Adrenal gland (tissue), 12 donors: ENCODE results near the gene FUT1. TPM values are rescaled to one million over a fixed set of nuclear protein-coding genes. Genes with fewer than 3 reads are reported as not detected.
A peak's percentile ranks its signal among the peaks of the same experiment; 100 is the strongest.

Source experiments
- DNase-seq, 7 donors: peaks; one replicate each; pipeline ENCODE4 v3.0.0-alpha.2; 2019 to 2020
- H3K27ac ChIP-seq, 5 donors: fragments of 200-600 bp; sonication (generic) in 4 of 5; 1 replicate in 3 of 5; 2 replicates in 2 of 5; pipeline versions ENCODE4 v1.5.1 to v1.8.0; 2016 to 2020; ENCODE audit warnings: mild to moderate bottlenecking in 1 of 5
- H3K27me3 ChIP-seq: fragments of 200-600 bp; 2 replicates; pipeline ENCODE4 v1.8.0; 2021
- H3K36me3 ChIP-seq, 2 donors: fragments of 200-600 bp; replicated peaks in 1 of 2; 1 replicate in 1 of 2; 2 replicates in 1 of 2; pipeline versions ENCODE4 v1.5.1 to v1.8.0; 2018 to 2022
- H3K4me1 ChIP-seq, 2 donors: fragments of 200-600 bp; replicated peaks in 1 of 2; 1 replicate in 1 of 2; 2 replicates in 1 of 2; pipeline versions ENCODE4 v1.5.1 to v1.8.0; 2018 to 2021
- H3K4me3 ChIP-seq, 4 donors: fragments of 200-600 bp; sonication (generic) in 3 of 4; one replicate each; pipeline ENCODE4 v1.5.1; 2016 to 2018
- H3K9me3 ChIP-seq, 3 donors: fragments of 200-600 bp; sonication (generic) in 1 of 3; replicated peaks in 1 of 3; 1 replicate in 2 of 3; 2 replicates in 1 of 3; pipeline versions ENCODE4 v1.5.1 to v1.8.0; 2016 to 2021
- POLR2A ChIP-seq, 2 donors: fragments of 450-650 bp; IDR thresholded peaks; one replicate each; pipeline ENCODE4 v1.6.1; 2017; ENCODE audit warnings: antibody characterized with exemption in 2 of 2, mild to moderate bottlenecking in 2 of 2, moderate library complexity in 1 of 2
- WGBS, 4 donors: extraction: QIAGEN DNeasy Blood & Tissue Kit in 2 of 4; methylation state at CpG; one replicate each; pipeline versions ENCODE4 v1.1.5 to v1.1.7; 2013 to 2017; 5-methylcytosine and 5-hydroxymethylcytosine counted together
- intact Hi-C, 2 donors: fragments of 100-400 bp; cut with DNase I; formaldehyde crosslinking; loops; one replicate each; pipeline versions ENCODE4 v1.14.1 to v1.15.0; 2022 to 2023
- polyA plus RNA-seq, 3 donors: library from polyadenylated mRNA; stranded (reverse); fragments of 200-250 nt in 2 of 3; fragments of 350-450 nt in 1 of 3; fragmentation: Illumina TruSeq in 1 of 3; extraction: RNeasy Lipid Tissue Mini Kit (QIAGEN cat#74804) in 1 of 3; gene quantifications; one replicate each; pipeline ENCODE4 v1.2.3, GENCODE V29; 2013 to 2014
- total RNA-seq, 9 donors: library from RNA; depleted of rRNA in 4 of 9; stranded (reverse); fragments of >200 nt in 4 of 9; fragments of 120-200 nt in 1 of 9; fragmentation: NEBNext Ultra II Directional in 1 of 9; extraction: Animal tissue kit (Norgen Biotek cat#: 25700) in 1 of 9; gene quantifications; one replicate each; pipeline versions ENCODE4 v1.1.0 to v1.2.4, GENCODE V29; 2013 to 2023
- TF ChIP-seq, protein P1 (sequence below), 6 experiments: fragments of 450-650 bp in 4 of 6; fragments of 200-600 bp in 2 of 6; sonication (generic) in 1 of 6; IDR thresholded peaks; 1 replicate in 5 of 6; 2 replicates in 1 of 6; pipeline versions ENCODE4 v1.5.1 to v1.8.0; 2016 to 2021; ENCODE audit warnings: antibody characterized with exemption in 6 of 6, mild to moderate bottlenecking in 2 of 6, moderate library complexity in 1 of 6
- donor health status: healthy with polysubstance abuse.
- donor health status: Bipolar disorder and iron deficiency.
- donor health status: DM: yes; HTN: yes; CAD: no.
- donor health status: DM: no; HTN: no; CAD: no.
- donor health status: DM: no; HTN: no; CAD: no.
- donor health status: DM: yes; HTN: yes; CAD: no.

Gene FUT1
- total and polyA plus RNA-seq, 12 donors = 1.2 to 4.5 (median 2.0) TPM

DNA sequence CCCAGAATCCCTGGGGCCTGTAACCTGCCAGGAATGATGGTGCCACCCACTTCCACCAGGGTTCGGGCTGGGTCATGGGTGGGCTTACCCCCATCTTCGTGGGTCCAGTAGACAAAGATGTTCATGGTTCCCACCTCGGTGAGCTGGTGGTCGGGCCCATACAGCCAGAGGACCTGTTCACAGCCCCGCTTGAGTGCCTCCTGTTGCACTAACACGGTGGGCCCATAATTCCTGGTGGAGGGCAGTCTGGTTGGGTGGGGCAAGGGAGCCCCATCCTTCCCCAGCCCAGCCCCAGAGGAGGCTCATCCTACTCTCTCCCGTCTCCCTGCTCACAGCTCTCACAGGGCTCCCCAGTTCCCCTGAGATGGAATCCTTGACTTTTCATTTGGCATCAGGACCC, 44.7 kb upstream of the FUT1 start:
- Histone ChIP-seq H3K27ac (peak overlapping the region in 1 of 5 donors; percentile 87), H3K36me3 (no peaks in the 10 kb centered on the region), H3K4me1 (peaks cover 0 to 11% of the 10 kb centered on the region in 2 donors), H3K27me3 (no peaks in the 10 kb centered on the region), H3K4me3 (no peak overlapping the region), H3K9me3 (no peaks in the 10 kb centered on the region)
- intact Hi-C loops = loop anchor here in 1 of 2 donors (5.0 kb wide), 1 partner anchor 175 kb away; no protein-coding TSS in a partner anchor
- WGBS, 4 donors = 91 to 94% (median 93%) methylated on average over 7 of the region's 7 CpGs
- peak in 1 of 7 donors; percentile 22 for DNase-seq
- no peak for TF ChIP-seq POLR2A (IDR thresholded peaks at IDR 0.05)
- TF ChIP-seq, protein P1, sequence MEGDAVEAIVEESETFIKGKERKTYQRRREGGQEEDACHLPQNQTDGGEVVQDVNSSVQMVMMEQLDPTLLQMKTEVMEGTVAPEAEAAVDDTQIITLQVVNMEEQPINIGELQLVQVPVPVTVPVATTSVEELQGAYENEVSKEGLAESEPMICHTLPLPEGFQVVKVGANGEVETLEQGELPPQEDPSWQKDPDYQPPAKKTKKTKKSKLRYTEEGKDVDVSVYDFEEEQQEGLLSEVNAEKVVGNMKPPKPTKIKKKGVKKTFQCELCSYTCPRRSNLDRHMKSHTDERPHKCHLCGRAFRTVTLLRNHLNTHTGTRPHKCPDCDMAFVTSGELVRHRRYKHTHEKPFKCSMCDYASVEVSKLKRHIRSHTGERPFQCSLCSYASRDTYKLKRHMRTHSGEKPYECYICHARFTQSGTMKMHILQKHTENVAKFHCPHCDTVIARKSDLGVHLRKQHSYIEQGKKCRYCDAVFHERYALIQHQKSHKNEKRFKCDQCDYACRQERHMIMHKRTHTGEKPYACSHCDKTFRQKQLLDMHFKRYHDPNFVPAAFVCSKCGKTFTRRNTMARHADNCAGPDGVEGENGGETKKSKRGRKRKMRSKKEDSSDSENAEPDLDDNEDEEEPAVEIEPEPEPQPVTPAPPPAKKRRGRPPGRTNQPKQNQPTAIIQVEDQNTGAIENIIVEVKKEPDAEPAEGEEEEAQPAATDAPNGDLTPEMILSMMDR (IDR thresholded peaks at IDR 0.05) = no peak

DNA sequence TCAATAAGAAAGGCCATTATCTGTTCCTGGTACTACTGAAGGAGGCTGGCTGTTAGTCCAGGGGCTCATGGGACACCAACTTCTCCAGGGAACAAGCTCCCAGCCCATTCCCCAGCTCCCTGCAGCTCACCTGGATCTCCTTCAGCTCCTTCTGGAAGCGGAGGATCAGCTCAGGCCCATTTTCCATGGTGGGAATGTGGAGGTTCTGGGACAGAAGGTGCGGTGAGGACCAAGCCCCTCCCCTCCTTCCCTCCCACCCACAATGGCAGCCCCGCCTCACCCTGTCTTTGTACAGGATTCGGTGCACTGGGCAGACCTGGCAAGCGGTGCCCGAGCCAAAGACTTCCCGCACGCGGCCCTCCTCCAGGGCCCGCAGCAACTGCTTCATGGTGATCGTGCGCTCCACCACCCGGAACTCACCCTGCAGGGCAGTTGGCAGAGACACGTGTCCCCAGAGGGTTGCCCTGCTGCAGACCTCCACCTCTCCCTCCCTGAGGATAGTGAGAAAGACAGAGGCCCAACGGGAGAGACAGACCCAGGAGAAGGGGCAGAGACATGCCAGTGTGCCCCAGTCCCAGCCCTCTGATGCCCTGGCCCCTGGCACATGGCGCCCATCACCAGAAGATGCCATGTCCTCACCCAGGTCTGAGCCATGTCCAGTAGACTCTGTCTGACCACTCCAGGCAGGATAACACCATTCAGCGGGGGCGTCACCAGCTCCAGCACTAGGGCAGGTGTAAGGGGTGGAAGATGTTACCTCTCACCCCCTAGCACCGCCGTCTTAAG, 44.0 kb upstream of the FUT1 start:
- WGBS, 4 donors = 91 to 95% (median 93%) methylated on average over 6 to 20 of the region's 20 CpGs

DNA sequence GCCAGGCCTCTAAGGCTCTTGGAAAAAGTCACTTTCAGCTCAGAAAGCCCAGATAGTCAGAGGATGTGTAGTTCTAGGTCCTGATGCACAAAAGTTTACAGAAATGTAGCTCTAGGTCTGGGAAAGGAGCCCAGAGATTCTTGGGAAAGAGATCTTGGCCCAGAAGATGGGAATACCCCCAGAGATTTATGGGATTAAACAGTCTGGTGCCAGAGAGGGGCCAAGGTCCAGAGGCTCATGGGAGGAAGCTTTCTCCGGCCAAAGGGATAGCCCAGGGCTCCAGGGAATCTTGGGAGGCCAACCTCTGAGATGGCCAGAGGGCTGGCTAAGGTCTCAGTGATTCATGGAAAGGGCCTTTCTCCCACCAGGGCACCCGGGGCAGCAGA, 43.2 kb upstream of the FUT1 start:
- peak overlapping the region in 4 of 5 donors; percentile 55 to 93 (median 82) for H3K27ac ChIP-seq
- H3K4me1 ChIP-seq = peaks cover 0 to 11% of the 10 kb centered on the region in 2 donors
- H3K9me3 ChIP-seq = no peaks in the 10 kb centered on the region
- peak in 4 of 7 donors; percentile 46 to 79 (median 59) for DNase-seq
- H3K27me3 ChIP-seq = no peaks in the 10 kb centered on the region
- H3K4me3 ChIP-seq = no peak overlapping the region
- TF ChIP-seq, protein P1 (IDR thresholded peaks at IDR 0.05) = no peak
- TF ChIP-seq POLR2A (IDR thresholded peaks at IDR 0.05) = no peak
- intact Hi-C loops = loop anchor here (2.0 to 5.0 kb wide), 4 partner anchors 37 to 177 kb away; no protein-coding TSS in a partner anchor
- WGBS, 4 donors = 13 to 41% (median 32%) methylated on average over 1 to 2 of the region's 2 CpGs
- H3K36me3 ChIP-seq = no peaks in the 10 kb centered on the region

More for the DNA sequence above, 44.0 kb upstream of the FUT1 start:
- Histone ChIP-seq H3K4me3 (no peak overlapping the region), H3K27ac (peak overlapping the region in 4 of 5 donors; percentile 55 to 93 (median 82)), H3K36me3 (no peaks in the 10 kb centered on the region), H3K9me3 (no peaks in the 10 kb centered on the region), H3K4me1 (peaks cover 0 to 11% of the 10 kb centered on the region in 2 donors), H3K27me3 (no peaks in the 10 kb centered on the region)
- intact Hi-C loops = loop anchor here in 1 of 2 donors (5.0 kb wide), 1 partner anchor 176 kb away; no protein-coding TSS in a partner anchor
- DNase-seq = no peak
- TF ChIP-seq, protein P1 (IDR thresholded peaks at IDR 0.05) = no peak
- no peak for TF ChIP-seq POLR2A (IDR thresholded peaks at IDR 0.05)

DNA sequence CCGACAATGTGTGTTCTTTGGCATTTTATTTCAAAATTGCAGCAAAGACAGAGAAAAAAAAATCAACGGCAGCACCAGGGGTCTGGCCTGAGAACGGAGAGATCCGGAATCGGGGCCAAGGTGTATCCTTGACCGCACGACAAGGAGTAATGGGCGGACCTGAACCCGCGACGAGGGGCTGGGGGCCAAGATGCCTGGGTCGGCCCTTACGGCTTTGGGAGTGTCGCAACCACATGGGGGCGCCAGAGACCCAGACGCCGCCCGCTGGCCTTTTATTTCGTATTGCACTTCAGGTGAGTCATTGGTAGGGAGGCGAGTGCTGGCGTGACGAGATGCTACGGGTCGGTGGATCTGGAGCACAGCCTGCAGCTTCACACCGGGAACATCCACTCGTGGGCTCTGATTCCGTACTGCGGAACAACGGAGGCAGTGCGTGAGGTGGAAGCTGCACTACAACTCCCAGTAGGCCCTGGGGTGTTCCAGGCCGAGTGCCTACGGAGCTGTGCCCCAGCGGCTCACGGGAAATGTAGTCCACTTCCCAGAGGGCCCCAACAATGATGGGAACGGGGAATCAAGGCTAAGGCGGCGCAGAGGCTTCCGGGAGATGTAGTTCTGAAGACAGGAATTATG, 42.7 kb upstream of the FUT1 start:
- intact Hi-C loops = loop anchor here (2.0 to 5.0 kb wide), 4 partner anchors 38 to 177 kb away; no protein-coding TSS in a partner anchor
- Histone ChIP-seq H3K9me3 (no peaks in the 10 kb centered on the region), H3K27me3 (no peaks in the 10 kb centered on the region), H3K36me3 (no peaks in the 10 kb centered on the region), H3K4me3 (peak overlapping the region in 2 of 4 donors; percentile 7 to 28), H3K27ac (peak overlapping the region; percentile 26 to 93 (median 77)), H3K4me1 (peaks cover 0 to 11% of the 10 kb centered on the region in 2 donors)
- TF ChIP-seq, protein P1 (IDR thresholded peaks at IDR 0.05) = peak; percentile 85 to 99 (median 96)
- TF ChIP-seq POLR2A (IDR thresholded peaks at IDR 0.05) = peak in 1 of 2 donors; percentile 12
- peak; percentile 91 to 98 (median 95) for DNase-seq
- 0 to 3% (median 1%) methylated on average over 15 to 38 of the region's 38 CpGs for WGBS, 4 donors
